Measurements from ENCODE around the gene VMO1. TPM values are rescaled to one million over a fixed set of nuclear protein-coding genes. Genes with fewer than 3 reads are reported as not detected.

Gene VMO1
- total RNA-seq, 4 donors from 2014 or later: 1.4 to 7.2 (median 3.8) TPM; not detected in 1

DNA sequence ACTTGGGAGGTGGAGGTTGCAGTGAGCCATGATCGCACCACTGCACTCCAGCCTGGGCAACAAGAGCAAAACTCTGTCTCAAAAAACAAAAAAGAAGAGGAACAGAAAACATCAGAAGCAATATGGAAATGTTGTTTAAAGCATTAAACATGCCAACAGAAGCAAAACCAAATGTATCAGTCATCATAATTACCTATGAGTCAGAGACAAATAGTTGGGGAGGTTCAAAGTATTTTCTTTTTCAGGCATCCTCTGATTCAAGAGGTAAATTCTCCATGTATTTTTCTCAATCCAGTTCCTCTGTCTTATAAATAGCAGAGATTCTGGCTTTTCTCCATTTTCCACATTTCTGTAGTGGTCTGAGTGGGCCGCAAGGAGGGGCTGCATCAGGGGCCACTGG lies 16.5 kb downstream of the VMO1 start:
- Histone ChIP-seq H3K27me3 (peaks cover 8 to 12% (median 10%) of the 10 kb centered on the region in 3 donors), H3K4me1 (no peaks in the 10 kb centered on the region), H3K4me3 (no peak overlapping the region), H3K27ac (no peak overlapping the region), H3K36me3 (no peaks in the 10 kb centered on the region), H3K9me3 (no peaks in the 10 kb centered on the region)
- no peak for ATAC-seq
- in situ Hi-C loops (cut with MboI; ENCODE audit: low sequenced_read_pairs in 4 of 4): no loop called here
- DNase-seq: no peak
- TF ChIP-seq POLR2A (IDR thresholded peaks at IDR 0.05): no peak
- TF ChIP-seq, protein P1, sequence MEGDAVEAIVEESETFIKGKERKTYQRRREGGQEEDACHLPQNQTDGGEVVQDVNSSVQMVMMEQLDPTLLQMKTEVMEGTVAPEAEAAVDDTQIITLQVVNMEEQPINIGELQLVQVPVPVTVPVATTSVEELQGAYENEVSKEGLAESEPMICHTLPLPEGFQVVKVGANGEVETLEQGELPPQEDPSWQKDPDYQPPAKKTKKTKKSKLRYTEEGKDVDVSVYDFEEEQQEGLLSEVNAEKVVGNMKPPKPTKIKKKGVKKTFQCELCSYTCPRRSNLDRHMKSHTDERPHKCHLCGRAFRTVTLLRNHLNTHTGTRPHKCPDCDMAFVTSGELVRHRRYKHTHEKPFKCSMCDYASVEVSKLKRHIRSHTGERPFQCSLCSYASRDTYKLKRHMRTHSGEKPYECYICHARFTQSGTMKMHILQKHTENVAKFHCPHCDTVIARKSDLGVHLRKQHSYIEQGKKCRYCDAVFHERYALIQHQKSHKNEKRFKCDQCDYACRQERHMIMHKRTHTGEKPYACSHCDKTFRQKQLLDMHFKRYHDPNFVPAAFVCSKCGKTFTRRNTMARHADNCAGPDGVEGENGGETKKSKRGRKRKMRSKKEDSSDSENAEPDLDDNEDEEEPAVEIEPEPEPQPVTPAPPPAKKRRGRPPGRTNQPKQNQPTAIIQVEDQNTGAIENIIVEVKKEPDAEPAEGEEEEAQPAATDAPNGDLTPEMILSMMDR (IDR thresholded peaks at IDR 0.05 in 4 of 5, conservative IDR thresholded peaks at IDR 0.05 in 1 of 5): no peak
- intact Hi-C loops (cut with DNase I; ENCODE audit: low total_unique reads): no loop called here

DNA sequence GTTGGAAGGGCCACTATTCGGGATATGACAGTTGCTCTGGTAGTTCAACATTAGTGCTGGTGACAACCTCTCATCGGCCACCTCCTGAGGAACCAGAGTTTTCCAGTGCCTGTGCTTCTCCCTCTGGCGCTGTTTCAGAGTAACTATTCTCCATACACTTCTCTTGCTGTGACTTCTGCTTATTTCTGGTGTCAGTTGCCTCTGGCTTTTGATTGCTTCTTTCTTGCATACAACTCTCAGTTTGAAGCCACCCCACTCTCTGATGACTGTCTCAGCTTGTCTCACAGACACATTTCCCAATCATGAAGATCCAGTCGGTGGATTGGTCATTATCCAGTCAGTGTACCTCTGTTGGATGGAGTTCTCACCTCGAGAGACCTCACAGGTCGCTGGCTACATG lies 17.9 kb downstream of the VMO1 start:
- TF ChIP-seq, protein P1 (IDR thresholded peaks at IDR 0.05 in 4 of 5, conservative IDR thresholded peaks at IDR 0.05 in 1 of 5): no peak
- no peak for TF ChIP-seq POLR2A (IDR thresholded peaks at IDR 0.05)
- Histone ChIP-seq H3K4me1 (no peaks in the 10 kb centered on the region), H3K36me3 (no peaks in the 10 kb centered on the region), H3K27me3 (peaks cover 8 to 12% (median 9%) of the 10 kb centered on the region in 3 donors), H3K4me3 (no peak overlapping the region), H3K27ac (no peak overlapping the region), H3K9me3 (no peaks in the 10 kb centered on the region)
- in situ Hi-C loops (cut with MboI; ENCODE audit: low sequenced_read_pairs in 4 of 4) (no loop called here), intact Hi-C loops (cut with DNase I; ENCODE audit: low total_unique reads) (no loop called here)
- ATAC-seq (no peak), DNase-seq (no peak)

DNA sequence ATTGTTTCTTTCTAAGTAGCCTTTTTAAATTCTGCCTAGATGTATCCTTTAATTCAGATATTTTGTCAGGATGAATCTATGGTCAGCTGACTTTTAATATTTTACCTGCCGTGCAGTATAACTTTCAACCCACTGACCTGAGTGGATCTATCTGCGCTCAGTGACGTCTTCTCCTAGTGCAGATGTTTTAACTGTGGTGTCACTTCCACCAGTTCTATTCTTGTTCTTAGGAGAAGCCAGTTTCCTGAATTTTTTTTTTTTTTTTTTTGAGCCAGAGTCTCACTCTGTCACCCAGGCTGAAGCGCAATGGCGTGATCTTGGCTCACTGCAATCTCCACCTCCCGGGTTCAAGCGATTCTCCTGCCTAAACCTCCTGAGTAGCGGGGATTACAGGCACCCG lies 19.4 kb downstream of the VMO1 start:
- no peaks in the 10 kb centered on the region for H3K9me3 ChIP-seq
- H3K36me3 ChIP-seq: no peaks in the 10 kb centered on the region
- DNase-seq: no peak
- intact Hi-C loops (cut with DNase I; ENCODE audit: low total_unique reads) (no loop called here), in situ Hi-C loops (cut with MboI; ENCODE audit: low sequenced_read_pairs in 4 of 4) (no loop called here)
- TF ChIP-seq, protein P1 (IDR thresholded peaks at IDR 0.05 in 4 of 5, conservative IDR thresholded peaks at IDR 0.05 in 1 of 5): no peak
- no peak for TF ChIP-seq POLR2A (IDR thresholded peaks at IDR 0.05)
- peaks cover 1 to 5% (median 2%) of the 10 kb centered on the region in 3 donors for H3K27me3 ChIP-seq
- no peak for ATAC-seq
- no peak overlapping the region for H3K27ac ChIP-seq
- H3K4me1 ChIP-seq: no peaks in the 10 kb centered on the region
- no peak overlapping the region for H3K4me3 ChIP-seq

DNA sequence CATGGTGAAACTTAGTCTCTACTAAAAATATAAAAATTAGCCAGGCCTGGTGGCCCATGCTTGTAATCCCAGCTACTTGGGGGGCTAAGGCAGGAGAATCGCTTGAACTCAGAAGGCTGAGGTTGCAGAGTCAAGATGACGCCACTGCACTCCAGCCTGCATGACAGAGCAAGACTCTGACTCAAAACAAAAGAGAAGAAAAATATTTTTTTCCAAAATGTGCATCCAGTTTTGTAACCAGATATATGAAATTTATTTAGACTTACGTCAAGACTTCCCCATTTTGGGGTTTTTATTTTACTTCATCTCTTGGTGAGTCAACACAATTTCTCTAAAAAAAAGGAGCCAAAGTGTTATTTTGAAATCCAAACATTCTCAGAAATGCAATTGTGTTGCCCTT lies 20.0 kb downstream of the VMO1 start:
- Histone ChIP-seq H3K4me3 (no peak overlapping the region), H3K4me1 (no peaks in the 10 kb centered on the region), H3K36me3 (no peaks in the 10 kb centered on the region), H3K9me3 (no peaks in the 10 kb centered on the region), H3K27ac (no peak overlapping the region), H3K27me3 (no peaks in the 10 kb centered on the region)
- no peak for TF ChIP-seq POLR2A (IDR thresholded peaks at IDR 0.05)
- TF ChIP-seq, protein P1 (IDR thresholded peaks at IDR 0.05 in 4 of 5, conservative IDR thresholded peaks at IDR 0.05 in 1 of 5): no peak
- DNase-seq (no peak), ATAC-seq (no peak)
- in situ Hi-C loops (cut with MboI; ENCODE audit: low sequenced_read_pairs in 4 of 4): no loop called here
- intact Hi-C loops (cut with DNase I; ENCODE audit: low total_unique reads): no loop called here

DNA sequence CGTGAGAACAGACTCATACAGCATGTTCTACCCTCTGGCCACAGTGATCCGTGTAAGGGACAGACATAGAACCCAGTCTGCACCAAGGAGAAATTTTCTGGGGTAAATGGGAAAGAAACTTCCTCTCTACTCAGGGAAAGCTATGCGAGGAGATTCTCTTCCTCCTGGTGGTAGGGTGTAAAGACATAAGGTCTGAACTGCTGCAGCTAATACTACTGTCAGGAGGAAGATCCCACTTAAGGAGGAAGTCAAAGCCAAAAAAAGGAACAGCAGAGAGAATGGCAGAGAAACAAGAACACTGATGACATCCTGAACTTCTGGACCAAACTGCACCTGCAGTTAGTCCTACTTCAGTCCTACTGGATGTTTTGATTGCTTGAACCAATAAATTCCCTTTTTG lies 21.6 kb downstream of the VMO1 start:
- TF ChIP-seq POLR2A (IDR thresholded peaks at IDR 0.05): no peak
- Histone ChIP-seq H3K36me3 (no peaks in the 10 kb centered on the region), H3K9me3 (no peaks in the 10 kb centered on the region), H3K27me3 (peaks cover 0 to 2% (median 0%) of the 10 kb centered on the region in 3 donors), H3K4me3 (no peak overlapping the region), H3K27ac (no peak overlapping the region), H3K4me1 (no peaks in the 10 kb centered on the region)
- DNase-seq (no peak), ATAC-seq (no peak)
- in situ Hi-C loops (cut with MboI; ENCODE audit: low sequenced_read_pairs in 4 of 4): no loop called here
- intact Hi-C loops (cut with DNase I; ENCODE audit: low total_unique reads): no loop called here
